Transverse colon (tissue), 3 donors: Measurements from ENCODE around the gene ANAPC16.

Source experiments
- EP300 ChIP-seq: sonication (generic); formaldehyde crosslinking; IDR thresholded peaks from one replicate; pipeline ENCODE4 v1.6.1; 2017; ENCODE audit warnings: antibody characterized with exemption, low read depth
- POLR2A ChIP-seq: fragments of 450-650 bp; IDR thresholded peaks from one replicate; pipeline ENCODE4 v1.6.1; 2016; ENCODE audit warnings: antibody characterized with exemption, mild to moderate bottlenecking, moderate library complexity
- TF ChIP-seq, protein P1 (sequence below), 5 experiments: fragments of 200-600 bp in 3 of 5; fragments of 450-650 bp in 2 of 5; sonication (generic) in 3 of 5; IDR thresholded peaks; 1 replicate in 2 of 5; 2 replicates in 3 of 5; pipeline ENCODE4 v1.5.1; 2016 to 2017; ENCODE audit warnings: antibody characterized with exemption in 5 of 5, inconsistent platforms in 3 of 5, mild to moderate bottlenecking in 2 of 5, moderate library complexity in 1 of 5

DNA sequence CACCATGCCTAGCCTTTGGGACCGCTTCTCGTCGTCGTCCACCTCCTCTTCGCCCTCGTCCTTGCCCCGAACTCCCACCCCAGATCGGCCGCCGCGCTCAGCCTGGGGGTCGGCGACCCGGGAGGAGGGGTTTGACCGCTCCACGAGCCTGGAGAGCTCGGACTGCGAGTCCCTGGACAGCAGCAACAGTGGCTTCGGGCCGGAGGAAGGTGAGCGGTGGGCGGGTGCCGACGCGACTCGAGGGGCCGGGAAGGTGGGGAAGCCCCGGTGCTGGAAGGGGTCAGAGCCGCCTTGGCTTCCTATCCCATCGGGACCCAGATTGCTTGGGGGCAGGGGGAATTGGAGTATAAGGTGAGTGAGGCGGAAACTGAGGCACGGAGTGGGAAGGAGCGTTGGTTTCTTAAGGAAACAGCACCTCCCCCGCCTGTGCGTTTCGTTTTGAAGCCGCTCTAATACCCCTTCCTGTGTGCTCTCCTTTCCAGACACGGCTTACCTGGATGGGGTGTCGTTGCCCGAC, 58.5 kb downstream of the ANAPC16 start:
- TF ChIP-seq, protein P1, sequence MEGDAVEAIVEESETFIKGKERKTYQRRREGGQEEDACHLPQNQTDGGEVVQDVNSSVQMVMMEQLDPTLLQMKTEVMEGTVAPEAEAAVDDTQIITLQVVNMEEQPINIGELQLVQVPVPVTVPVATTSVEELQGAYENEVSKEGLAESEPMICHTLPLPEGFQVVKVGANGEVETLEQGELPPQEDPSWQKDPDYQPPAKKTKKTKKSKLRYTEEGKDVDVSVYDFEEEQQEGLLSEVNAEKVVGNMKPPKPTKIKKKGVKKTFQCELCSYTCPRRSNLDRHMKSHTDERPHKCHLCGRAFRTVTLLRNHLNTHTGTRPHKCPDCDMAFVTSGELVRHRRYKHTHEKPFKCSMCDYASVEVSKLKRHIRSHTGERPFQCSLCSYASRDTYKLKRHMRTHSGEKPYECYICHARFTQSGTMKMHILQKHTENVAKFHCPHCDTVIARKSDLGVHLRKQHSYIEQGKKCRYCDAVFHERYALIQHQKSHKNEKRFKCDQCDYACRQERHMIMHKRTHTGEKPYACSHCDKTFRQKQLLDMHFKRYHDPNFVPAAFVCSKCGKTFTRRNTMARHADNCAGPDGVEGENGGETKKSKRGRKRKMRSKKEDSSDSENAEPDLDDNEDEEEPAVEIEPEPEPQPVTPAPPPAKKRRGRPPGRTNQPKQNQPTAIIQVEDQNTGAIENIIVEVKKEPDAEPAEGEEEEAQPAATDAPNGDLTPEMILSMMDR (IDR thresholded peaks at IDR 0.05) = no peak
- TF ChIP-seq POLR2A (no peak), EP300 (no peak)
